CD4-positive, alpha-beta T cell treated with Interferon gamma for 1 hour (primary cell): ENCODE measurements around the gene MVB12B.

Source experiments
- DNase-seq: peaks from one replicate; pipeline ENCODE4 v3.0.0-alpha.2; 2020

MVB12B gene

DNA sequence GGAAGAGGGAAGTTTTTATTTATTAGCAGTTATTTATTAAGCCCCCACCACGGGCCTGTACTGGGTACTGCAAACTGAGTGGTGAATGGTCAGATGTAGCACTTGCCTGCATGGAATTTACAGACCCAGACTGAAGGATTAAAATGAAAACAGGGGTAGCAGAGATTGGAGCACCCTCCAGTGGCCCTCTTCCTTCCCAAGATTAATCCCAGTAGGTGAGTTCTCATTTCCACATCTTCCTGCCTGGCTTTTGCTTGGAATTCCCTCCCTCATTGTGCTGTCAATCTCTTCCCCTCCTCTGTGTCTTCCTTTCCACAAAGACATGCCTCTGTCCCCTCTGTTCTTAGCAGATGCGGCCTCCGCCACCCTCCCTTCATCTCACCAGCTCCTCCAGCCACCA lies 39.2 kb downstream of the MVB12B start:
- DNase-seq = no peak

DNA sequence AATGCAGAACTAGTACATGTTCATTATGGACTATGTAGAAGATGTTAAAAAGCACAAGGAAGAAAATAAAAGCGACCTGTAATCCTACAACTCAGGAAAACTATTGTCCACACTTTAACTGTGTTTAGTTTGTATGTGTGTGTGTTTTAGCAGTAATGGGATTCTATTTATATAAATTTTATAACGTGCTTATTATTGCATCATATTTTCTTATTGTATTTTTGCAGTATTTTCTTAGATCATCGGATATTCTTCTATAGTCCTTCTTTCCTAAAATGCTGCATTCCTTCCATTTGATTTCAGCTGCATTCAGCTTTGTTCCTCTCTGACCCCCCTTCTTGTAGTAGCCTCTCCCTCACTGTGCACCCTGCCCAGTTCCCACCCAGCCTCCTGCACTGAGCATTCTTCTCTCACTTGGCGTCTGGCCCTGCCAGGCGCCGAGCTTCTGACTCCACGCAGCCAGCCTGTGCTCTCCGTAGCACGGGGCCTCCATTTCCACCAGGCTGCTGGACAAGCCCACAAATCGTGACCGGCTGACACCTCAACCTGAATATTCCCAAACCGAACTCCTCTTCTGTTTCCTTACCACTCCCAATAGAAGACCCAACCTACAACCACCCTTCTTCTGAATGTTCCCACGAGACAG lies 39.9 kb downstream of the MVB12B start:
- DNase-seq = no peak

DNA sequence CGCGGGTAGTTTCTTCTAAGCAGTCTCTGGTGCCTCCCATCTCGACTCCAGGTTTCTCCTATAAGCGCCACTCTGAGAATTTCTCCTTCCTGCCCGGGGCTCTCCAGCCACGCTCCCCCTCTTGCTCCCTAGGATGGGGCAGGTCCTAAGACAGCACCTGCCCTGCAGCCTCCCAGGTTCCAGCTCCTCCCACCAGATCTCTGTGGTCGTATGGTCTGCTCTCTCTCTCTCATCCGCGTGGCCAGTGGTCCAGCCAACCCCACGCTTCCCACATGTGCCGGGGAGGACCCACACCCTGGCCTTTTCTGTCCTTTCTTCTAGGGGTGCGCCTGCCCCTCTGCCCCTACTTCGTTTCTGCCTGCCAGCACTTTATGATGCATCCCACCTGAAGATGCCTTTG lies 40.5 kb downstream of the MVB12B start:
- DNase-seq = no peak

DNA sequence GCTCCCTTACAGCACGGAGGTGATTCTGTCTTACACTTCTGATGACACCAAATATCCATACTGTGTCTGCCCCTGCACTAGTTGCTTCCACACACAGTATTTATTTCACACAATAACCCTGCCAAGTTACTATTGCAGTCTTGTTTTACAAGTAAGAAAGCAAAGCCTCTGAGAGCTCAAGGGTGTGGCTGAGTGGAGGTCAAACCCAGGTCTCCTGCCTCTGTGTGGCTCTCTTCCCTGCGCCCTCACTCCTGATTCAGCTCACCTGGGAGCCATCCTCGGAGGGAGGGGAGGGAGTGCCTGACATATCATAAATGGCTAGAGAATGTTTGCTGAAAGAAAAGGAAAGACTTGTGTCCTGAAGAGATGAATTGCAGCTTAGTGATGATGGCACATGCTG lies 41.0 kb downstream of the MVB12B start:
- no peak for DNase-seq

DNA sequence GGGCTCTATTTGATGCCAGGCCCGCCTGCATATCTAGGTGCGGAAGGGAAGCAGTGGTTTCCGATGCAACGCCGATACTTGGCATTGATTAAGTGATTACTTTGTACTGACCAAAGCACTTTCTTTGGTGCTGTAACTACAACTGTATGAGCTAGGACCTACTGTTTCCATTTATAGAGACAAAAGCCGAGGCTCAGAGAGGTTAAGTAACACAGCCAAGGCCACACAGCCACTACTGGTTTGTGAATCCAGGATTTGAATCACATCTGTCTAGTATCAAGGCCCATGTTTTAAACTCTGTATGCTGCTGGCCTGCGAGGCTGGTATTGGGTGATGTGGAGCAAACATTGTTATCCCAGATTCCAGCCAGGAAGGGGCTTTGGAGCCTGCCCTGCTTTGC lies 41.4 kb downstream of the MVB12B start:
- no peak for DNase-seq

DNA sequence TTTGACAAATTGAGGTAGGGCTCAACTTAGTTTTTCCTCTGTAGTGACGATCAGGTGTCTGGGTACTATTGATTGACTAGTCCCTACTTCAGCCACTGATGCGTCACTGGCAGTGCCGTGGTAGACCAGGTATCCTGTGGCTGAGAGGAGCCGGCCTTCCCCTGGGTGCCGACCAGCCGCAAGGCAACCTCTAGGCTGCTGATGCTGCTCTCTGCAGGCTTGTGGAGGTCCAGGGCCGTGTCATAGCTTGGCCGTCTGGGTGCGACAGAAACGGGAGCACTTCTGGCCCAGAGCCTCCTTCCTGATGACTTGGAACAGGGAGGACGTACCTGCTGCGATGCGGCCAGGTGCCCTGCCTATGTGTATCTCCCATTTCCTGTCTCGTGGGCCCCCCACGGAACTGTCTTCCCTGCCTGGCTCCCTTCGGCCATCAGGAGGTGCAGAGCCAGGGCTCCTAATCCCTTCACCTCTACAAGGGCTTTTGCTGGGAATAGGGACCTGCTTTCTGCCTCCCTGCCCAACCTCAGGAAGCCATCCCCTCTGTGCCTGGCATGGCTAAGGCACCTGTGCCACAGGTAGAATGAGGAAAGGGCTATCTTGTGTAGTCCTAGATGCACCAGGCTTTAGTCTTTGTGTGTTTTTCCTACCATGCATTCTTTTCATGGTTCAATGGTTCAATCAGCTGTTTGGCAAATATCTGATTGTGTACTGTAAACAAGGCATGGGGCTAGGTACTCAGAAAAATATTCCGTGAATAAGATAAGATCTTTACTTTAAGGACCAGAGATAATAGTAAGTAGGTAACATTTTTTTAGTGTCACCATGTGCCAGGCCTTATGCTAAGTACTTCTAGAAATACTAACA lies 44.6 kb downstream of the MVB12B start:
- DNase-seq = no peak

DNA sequence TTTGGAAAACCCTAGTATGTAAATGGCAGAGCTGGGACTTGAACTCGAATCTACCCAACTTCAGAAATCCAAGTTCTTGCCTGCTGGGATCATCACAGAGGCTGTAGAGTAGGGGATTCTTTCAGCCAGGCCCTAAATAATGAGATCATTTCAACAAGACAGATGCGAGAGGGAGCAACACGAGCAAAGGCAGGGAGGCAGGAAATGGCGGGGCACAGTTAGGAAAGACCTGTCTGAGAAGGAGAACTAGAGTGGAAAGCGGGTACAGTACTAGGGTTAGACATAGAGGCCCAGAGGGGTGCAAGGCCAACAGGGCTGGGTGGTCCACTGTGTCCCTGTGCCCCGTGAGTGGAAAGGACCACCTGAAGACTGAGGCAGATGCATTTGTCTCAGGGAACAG lies 46.1 kb downstream of the MVB12B start:
- no peak for DNase-seq

DNA sequence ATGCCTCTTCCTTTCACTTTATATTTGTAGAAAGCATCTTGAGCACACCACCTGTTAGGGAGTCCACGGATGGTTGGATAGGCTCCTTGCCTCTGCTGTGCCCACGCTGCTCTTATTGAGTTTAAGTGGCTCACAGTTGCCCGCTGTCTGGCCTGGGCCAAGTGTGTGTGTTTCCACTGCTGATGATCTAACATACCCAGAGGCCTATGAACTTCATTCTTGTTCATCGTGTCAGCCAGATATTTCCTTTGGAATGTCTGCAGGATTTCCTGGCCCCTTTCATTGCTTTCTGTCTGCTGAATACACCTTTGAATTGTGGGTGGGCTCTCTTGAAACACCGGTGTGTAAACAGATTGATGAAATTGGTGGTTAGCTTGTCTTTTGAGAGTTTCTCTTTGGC lies 46.6 kb downstream of the MVB12B start:
- no peak for DNase-seq

DNA sequence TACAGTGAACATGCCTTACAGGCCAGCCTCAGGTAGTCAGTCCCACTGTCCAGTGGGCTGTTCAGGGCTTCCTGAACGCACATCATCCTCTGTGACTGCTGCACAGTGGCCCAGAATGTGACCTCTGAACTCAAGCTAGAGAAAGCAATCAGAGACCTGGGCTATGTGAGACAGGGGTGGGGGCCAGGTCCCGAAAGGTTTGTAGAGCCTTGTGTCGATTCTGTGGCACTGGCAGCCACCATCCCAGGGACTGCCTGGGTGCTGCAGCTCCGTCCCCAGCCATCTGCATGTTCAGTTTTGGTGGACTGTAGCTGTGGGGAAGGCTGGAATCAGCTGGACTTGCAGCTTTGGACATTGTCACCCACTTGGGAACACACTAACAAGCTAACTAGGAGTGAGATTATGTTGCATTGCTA lies 47.7 kb downstream of the MVB12B start:
- no peak for DNase-seq

DNA sequence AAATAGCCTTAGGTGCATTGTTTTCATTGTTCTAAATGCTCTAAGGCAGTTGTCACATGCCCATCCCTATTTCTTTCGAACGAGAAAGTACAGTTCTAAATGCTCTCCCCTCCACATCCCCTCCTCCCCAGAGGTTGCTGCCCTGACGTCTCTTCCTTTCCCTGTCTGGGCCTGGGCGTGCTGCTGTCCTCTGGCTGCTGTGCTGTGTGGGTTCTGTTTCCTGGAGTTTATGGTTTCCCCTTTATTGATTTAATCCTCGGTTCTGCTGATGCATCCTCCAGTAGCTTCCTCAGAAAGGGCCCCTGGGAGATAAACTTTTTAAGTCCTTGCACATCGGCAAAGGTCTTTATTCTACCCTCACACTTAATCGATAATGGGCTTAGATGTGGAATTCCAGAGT lies 48.8 kb downstream of the MVB12B start:
- DNase-seq = no peak

DNA sequence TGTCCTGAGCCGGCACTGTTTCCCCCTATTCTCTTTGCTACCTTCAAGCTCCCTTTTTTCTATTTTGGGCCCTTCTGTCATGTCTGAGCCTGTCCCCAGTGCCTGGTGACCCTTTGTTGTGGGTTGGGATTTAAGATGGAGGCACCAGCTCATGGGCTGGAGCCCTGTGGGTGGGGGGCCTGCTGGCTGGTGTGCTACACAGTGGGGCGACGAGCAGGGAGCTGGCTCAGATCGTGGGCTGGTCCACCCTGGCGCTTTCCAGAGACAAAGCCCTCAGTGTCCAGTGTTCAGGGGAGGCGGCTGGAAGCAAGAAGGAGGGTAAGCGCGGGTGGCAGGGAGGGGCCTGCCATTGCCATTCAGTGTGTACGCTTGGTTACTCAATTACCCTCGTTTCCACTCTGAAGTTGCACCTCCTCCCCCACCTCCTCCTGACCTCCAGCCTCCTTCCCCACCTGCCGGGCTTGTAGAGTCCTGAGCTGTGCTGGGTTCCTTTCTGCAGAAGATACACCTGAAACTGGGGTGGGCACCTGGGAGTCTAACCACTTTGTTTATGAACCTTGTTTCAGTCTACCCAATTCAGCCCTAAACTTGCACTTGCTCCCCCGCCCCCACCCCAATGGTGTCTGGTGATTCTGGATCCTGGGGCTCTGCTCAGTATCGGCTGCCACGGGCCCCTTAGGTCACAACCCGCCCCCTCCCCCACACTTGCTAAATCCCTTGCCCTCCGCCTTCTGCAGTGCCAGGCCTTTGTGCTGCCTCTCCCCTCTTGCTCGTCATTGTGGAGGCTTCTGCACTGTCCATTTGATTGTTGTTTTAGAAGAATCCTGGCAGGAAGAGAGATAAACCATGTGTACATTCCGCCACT lies 49.9 kb downstream of the MVB12B start:
- no peak for DNase-seq

DNA sequence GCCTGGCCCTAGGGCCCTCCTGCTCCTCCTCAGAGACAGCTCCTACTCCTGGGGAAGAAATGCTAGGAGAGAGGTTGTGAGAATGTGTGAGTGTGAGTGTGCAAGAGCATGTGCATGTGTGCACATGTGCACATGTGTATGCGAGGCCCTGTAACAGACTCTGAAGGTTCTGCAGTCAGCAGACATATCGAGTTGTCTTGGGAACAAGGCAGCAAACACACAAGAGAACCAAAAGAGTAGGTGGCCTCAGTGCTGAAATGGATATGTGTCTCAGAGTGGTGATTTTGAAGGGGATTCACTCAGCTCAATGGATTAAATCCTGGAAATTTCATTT lies 50.5 kb downstream of the MVB12B start:
- DNase-seq = no peak

DNA sequence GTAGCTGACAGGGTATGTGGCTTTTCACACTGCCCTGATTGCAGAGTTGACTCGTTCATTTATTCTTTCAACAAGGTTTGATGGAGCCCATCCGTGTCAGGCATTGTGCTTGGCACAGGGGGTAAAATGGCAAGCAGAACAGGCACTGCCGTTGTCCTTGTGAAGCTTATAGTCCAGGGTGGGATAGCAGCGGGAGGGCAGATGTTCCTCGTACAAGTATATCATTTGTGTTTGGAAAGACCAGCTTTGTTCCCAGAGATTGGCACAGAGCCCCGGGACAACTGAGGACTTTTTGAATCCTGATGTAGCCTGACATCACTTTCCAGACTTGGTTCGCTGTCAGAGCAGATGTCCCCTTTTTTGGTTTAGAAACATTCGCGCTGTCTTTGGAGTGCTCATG lies 50.9 kb downstream of the MVB12B start:
- DNase-seq = no peak

DNA sequence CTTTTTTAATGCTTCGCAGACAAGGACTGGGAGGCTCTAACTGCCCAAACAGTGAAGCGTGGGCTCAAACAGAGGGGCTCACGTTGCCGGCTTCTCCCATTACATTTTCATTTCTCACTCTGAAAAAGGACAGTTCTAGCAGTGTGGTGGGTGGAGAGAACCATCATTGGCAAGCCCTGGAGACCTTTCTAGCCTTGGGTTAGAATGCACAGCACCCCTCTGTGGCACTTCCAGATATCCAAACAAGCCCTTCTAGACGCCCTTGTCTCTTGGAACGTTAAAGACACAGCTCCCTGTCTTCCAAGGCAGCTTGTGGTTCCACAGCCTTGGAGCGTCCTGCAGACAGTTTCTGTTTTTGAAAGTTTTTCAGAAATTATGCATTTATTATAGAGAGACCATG lies 52.1 kb downstream of the MVB12B start:
- DNase-seq = no peak

DNA sequence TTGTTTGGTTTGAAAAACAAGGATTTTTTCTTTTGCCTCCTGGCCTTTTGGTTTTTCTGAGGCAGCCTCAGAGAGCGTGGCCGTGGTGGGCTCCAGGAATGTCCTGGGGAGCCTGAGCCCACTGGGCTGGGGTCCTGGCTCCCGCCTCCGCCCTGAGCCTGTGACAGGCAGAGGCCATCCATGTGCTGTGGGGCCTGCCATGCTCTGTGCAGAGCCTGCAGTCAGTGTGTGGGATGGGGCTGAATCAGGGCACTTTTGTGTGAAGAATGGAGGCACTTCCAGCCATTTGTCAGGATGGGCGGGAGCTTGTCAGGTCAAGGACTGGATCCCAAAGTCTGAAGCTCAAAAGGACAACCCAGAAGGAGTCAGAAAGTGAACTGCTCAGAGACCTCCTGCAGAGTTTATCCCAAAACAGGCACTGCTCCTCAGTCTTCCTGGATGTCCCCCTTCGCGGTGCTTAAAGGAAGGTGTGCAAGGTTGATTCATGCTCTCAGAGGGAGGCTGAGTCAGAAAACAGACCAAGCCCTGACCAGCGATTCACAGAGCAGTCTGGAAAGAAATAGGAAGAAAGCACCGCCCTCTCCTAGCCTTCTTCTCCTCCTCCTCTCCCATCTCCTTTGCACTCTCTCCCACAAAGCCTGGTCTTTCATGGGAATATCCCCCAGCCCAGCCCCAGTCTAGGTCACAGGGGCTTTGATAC lies 53.2 kb downstream of the MVB12B start:
- DNase-seq = no peak

DNA sequence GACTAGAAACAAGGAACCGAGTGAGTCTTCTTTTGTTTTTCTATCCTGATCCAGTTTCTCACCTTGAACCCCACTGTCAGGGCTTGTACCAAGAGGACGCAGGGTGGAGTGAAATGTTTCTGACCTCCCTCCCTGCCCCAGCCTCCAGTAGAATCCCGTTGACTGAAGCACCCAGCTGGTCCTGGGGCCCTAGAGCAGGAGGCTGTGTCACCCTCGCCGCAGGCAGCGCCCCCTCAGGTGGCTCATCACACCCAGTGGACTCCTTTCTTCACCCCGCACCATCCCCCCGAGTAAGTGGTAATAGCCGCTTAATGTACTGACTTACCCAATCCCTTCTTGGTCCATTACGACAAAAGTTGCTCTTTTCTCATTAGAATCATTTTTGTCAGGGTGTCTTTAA lies 53.8 kb downstream of the MVB12B start:
- no peak for DNase-seq

DNA sequence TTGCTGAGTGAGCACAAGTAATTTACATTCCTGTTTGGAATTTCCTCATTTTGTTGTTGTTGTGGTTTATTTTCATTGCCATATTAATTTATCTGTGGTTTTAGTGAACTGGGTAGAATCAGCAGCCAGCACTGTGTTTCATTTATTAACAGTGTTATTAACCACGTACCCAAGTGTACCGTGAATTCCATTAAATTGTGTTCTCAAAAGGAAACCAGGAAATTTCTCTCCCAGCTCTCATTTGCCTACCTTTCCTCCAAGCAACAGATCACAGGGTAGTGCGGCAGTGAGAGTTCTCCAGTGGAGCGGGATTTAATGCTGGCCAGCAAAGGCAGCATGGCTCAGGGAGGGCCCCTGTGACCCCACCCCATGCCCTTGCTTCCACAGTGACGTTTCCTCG lies 54.6 kb downstream of the MVB12B start:
- DNase-seq = no peak

DNA sequence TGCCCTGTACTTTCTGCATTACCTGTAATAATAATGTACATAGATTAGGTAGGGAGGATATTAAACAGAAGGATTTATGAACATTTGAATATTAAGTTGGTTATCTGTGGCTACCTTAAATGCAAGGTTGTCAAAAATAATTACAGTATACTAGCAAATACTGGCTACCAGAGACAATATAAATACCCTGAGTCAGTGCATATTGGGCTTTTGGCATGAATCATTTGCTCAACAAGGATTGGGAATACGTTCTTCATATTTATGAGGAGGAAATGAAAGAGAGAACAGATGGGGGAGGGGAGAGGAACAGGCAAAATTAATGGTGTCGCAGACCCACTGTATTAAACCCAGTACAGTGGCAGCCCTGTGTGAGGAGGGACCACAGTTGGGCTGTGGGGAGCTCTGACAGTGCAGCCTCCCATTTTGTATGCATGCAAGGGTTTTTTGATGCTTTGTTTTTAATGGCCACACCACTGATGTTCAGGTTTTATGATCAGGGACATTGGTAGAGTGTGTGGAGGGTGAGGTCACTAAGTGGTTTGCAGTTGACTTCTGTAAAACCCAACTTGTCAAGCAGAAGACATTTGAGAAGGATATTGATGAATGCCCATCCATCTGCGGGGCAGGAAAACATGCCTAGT lies 56.9 kb downstream of the MVB12B start:
- no peak for DNase-seq

DNA sequence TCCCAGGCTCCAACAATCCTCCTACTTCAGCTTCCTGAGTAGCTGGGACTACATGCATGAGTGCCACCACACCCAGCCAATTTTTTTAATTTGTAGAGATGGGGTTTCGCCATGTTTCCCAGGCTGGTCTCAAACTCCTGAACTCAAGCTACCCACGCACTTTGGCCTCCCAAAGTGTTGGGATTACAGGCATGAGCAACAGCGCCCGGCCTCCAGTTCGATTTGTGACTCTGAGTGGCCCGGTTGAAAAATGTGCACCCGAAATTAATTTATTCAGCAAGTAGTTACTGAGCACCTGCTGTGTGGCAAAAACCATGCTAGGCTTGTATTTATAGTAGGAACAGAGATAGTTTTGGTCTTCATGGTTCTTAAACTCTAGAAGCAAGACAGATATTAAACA lies 58.3 kb downstream of the MVB12B start:
- no peak for DNase-seq

DNA sequence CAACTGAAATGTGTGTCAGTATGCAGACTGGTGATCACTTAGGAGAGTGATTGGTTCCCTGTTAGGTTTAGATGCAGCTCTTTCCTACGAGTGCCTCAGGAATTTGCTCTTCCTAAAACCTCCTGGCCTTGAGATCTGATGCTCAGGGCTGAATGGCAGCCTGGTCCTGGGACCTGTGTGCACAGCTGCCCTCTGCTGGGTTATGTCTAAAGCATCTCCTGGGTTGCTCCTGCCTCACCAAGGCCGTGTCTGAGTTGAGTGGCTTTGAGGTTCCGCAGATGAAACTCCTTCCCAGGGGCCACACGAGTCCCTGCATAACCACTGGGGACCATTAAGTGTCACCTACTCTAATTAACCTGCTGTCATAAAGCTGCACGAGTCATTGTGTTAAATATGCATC lies 59.5 kb downstream of the MVB12B start:
- DNase-seq = no peak

DNA sequence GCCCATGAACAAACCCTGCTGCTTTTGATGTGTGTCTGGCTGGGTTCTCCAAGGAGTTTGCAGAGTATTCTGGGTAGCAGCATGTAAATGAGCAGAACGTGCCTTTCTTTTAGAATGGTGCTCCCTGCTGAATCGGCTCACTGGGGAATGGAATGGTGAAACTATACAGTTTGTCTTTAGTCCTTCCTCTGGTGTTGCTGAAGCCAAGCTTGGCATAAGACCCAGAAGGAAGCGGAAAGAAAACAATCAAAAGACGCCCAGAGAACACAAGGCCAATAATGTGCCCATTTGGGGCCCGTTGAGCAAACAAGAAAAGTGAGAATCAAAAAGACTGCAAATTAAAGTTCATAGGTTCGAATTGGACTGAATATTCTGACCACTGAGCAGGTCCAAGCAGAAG lies 60.1 kb downstream of the MVB12B start:
- DNase-seq = no peak

DNA sequence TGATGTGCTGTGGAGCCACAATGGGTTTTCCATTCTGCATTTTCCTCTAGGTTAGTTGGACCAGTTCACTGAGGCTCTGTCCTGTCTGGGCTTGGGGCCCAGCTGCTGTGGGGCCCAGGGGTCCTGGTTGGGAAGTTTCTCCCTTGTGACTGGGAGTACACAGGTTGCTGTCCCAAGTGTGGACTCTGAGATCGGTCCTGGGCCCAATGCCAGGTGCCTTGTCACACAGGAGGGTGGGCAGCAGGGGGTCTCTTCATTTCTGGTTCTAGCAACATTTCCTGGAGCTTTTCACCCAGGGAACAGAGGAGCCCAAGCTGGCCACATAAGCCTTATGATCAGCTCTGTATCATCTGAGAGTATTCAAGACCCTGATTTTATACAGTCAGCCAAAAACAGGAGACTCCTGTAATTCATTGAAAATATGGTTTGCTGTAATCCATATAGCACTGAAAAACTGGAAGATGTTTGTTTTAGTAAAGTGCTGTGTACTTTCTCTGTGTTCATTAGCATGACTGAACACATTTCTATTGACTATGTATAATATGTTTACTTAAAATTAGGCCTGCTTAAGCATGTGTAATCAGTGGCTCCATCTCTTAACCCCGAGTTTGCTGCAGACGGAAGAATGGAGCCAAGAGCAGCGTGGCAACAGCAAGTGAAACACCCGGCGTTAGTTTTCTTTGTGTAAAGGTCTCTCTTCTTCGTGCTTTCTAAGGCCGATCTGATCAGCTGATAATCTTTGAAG lies 62.5 kb downstream of the MVB12B start:
- no peak for DNase-seq
